ENCODE results near the gene PNMA5.

PNMA5 gene

DNA sequence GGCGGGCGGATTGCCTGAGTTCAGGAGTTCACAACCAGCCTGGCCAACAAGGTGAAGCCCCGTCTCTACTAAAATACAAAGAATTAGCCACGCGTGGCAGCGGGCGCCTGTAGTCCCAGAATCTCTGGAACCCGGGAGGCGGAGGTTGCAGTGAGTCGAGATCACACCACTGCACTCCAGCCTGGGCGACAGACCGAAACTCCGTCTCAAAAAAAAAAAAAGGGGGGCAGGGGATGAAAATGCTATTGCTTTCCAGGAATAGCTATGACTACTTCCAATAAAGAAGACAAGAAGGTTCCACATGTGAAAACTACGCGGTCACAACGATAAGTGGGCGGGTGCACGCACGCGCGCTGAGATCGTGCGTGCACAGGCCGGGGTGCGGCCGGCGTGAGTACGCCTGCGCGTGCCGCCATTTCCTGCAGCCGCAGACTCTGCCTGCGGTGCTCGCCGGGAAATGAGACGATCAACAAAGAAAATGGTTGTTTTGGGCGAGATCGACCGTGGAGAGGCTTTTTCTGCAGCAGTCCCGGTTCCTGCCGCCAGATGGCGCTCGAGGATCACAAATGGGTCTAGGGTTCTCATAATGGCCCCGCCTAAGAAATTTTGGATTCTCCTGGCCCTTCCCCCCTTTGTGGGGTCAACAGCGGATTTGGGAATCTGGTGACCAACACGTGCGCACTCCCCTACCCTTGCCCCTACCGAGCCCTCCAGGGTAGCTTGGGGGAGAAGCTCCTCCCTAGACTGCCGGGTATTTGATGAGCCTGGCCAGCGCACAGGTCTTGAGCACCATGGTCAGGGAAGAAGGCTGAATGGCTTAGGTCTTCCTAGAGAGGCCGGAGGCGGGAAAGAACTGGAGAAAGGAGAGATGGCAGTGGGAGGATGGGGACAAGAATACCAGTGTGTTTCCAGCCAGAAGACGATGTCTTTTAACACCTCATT, 35.1 kb downstream of the PNMA5 start:
- DNase-seq (ENCODE audit: low spot score): peak; percentile 91

DNA sequence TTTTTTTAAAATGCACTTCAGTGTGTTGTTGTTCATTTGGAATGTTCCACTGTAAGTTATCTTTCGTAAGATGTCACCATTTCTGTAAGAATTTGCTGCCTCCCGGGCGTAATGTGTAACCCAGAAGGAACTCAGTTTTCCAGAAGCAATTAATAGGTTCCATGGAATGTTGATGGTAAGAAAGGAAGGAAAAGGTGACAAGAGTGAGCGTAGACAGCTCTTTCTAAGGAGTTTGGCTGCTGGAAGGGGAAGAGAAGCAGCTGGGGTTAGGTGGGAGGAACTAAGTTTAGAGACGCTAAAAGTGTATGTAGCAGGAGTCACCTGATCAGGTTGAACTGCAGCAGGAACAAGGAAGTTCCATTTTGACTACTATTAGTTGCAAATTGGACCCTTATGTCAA, 35.9 kb downstream of the PNMA5 start:
- no peak for DNase-seq (ENCODE audit: low spot score)

- no peak for DNase-seq (ENCODE audit: low spot score)
Observed at GRCh38 chrX:152950786-152951185, 43.1 kb downstream of the PNMA5 start.

DNA sequence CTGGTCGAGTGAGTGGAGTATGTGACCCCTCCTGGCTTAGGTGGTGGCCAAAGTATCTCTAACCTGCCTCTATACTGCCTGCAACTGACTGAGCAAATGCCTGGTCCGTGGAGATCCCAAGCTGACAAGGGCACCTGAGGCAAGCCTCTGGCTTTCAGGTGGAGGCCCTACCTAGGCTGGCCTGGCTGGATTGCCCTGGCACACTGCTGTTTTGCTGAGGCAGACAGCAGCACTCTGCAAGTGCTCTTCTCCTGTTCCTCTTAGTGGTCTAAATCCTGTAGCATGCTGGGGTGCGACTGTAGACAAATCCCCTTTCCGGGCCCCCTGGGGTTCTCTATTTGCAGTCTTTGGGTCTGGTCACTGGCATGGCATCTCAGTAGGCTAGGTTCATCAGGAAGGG, 44.8 kb downstream of the PNMA5 start:
- DNase-seq (ENCODE audit: low spot score): no peak

GRCh38 chrX:152946681-152947080, 47.2 kb downstream of the PNMA5 start:
- DNase-seq (ENCODE audit: low spot score): no peak

DNA sequence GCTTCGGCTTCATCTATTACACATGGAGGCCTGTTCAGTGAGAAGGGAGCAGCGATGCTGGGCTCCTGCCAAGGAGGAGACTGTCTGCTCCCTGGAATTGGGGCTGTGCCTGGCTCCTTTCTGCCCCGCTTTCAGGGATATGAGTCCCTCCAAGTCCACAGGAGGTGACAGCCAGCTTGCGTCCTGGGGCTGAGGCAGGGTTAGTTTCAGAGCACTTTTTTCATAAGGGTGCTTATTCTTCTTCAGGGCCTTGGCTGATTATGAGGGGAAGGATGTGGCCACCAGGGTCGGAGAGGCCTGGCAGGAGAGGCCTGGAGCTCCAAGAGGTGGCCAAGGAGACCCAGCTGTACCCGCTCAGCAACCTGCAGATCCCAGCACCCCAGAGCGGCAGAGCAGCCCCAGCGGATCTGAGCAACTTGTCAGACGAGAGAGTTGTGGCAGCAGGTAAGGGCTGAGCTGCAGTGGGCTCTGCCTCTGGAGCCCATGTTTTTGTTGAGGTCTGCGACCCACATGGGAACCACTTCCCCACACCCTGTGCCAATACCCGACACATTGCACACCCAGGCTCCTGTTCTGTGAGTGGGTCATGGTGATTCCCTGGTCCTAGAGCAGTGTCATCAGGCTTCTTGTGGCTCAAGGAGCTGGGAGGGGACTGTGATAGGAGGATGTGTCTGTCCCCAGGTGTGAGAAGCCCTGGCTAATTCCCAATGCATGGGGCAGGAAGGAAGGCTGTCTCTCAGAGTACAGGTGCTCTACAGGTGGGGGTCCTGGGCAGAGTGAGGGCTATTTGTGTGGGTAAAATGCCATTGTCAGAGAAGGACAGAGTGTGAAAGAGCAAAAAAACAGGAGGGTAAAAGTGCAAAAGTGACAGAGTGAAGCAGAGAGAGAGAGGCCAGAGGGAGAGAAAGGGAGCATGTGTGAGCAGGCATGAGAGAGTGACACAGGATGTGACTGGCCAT, 48.6 kb downstream of the PNMA5 start:
- DNase-seq (ENCODE audit: low spot score): no peak

DNA sequence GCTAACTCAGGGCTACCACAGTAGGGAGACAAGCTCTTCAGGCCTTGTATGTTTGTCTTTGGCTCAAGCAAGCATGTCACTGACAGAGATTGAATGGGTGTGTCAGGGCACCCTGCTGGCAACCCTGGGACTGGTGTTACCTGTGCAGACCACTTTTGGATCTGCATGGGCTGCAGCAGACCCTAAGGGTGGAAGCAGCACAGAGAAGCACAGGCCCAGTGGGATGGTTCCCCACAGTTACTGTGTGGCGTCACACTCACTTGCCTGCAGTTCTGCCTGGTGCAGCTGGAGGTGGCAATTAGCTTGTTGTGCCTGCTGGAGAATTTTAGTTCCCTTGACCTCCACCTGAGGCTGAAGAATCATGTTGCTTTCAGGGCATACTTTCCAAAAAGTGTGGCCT, 50.1 kb downstream of the PNMA5 start:
- no peak for DNase-seq (ENCODE audit: low spot score)

GRCh38 chrX:152942077-152942442, 51.9 kb downstream of the PNMA5 start:
- no peak for DNase-seq (ENCODE audit: low spot score)

DNA sequence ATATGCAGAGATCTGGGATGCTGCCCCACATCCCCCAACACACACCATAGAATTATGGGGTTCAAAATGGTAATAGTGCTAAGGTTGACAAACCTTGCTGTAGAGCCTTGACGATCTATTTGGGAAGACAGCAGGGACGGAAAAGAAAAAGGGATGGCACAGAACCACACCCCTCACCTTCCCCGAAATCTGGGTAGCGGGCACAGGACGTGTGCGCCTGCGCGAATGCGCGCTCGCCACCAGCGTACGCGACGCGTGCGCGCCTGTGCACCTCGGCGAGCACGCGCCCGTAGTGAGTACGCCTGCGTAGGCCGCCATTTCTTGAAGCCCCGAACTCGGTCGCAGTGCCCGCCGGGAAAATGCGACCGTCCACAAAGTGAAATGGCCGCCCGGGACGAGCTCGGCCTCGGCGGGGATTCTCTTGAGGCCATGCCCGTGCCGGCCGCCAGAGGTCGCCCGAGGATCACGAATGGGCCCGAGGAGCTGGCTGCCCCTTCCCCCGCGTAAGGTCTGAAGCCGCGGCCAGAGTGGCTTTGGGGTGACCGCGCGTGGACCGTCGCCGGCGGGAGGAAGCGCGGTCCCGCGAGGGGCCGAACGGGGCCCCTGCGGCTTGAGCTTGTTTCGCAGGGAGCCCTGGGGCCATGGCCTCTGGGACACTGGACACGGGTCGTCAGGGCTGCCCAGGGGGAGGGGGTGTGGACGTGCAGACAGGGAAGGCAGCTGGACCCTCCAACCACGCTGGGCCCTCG, 52.4 kb downstream of the PNMA5 start:
- peak; percentile 93 for DNase-seq (ENCODE audit: low spot score)

Measured in D341Med (cell line).